Measurements from ENCODE around the gene MMP3.

The MMP3 gene

GRCh38 chr11:102792604-102793003, 50.8 kb downstream of the MMP3 start:
- Mint-ChIP-seq H3K4me3 (no peak overlapping the region), H3K27ac (no peak overlapping the region), H3K27me3 (peaks cover 20% of the 10 kb centered on the region), H3K4me1 (ENCODE audit: low read depth) (no peaks in the 10 kb centered on the region), H3K9me3 (no peaks in the 10 kb centered on the region), H3K36me3 (ENCODE audit: low read depth) (no peaks in the 10 kb centered on the region)
- intact Hi-C loops (cut with micrococcal nuclease), result no loop called here

DNA sequence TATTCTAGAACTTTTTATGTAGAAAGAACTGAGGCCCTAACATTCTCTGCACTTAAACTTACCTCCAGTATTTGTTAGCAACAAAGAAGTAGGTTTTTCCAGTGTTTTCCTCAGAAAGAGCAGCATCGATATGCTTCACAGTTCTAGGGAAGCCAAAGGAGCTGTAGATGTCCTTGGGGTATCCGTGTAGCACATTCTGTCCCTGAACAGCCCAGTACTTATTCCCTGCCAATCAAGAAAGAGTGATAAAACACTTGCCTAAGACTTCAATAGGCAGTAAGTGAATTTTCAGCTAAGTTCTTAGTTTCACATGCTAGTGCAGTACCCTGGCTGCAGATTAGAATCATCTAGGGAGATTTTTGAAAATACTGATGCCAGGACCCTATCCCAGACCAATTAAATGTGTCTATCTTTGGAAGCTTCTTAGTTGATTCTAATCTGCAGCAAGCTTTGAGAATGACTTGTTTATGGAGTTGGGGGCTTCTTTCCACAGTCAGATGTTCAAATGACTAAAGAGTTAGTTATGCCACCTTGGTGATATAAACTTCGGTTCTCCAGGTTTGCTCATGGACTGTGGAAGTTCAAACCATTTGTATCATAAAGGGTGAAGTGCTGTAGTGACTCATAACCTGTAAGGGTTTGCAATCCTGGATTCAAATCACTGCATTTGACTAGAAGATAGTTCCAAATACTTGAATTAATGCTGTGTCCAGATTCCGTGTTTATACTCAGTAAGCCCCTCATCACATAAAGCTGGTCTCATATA, 52.0 kb downstream of the MMP3 start:
- Mint-ChIP-seq H3K36me3 (ENCODE audit: low read depth) (no peaks in the 10 kb centered on the region), H3K27ac (no peak overlapping the region), H3K9me3 (no peaks in the 10 kb centered on the region), H3K27me3 (peaks cover 14% of the 10 kb centered on the region), H3K4me1 (ENCODE audit: low read depth) (peaks cover 2% of the 10 kb centered on the region), H3K4me3 (no peak overlapping the region)
- intact Hi-C loops (cut with micrococcal nuclease), result no loop called here

DNA sequence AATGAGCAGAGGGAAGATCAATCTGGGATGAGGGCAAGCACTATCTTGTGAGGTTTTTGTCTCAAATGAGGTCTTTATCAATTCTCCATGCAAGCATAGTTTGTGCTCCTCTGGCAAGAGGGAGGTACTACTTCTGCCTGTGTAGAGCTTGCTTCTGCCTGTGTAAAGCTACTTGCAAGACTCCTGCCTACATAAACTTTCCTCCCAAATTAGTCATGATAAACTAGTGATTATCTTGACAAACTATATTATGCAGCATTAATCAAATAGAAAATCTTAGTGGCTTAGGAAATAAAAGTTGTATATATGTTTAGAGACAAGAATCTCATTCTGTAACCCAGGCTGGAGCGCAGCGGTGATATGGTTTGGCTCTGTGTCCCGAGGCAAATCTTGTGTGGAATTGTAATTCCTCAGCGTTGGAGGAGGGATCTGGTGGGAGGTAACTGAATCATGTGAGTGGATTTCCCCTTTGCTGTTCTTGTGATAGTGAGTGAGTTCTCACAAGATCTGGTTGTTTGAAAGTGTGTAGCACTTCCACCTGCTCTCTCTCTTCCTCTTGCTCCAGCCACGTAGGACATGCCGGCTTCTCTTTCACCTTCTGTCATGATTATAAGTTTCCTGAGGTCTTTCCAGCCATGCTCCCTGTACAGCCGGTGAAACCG, 54.9 kb downstream of the MMP3 start:
- Mint-ChIP-seq H3K36me3 (ENCODE audit: low read depth) (no peaks in the 10 kb centered on the region), H3K4me1 (ENCODE audit: low read depth) (peaks cover 13% of the 10 kb centered on the region), H3K4me3 (no peak overlapping the region), H3K27me3 (peaks cover 20% of the 10 kb centered on the region), H3K9me3 (no peaks in the 10 kb centered on the region), H3K27ac (no peak overlapping the region)
- intact Hi-C loops (cut with micrococcal nuclease), result no loop called here
